Loucy (cell line): ENCODE results near the gene LACTBL1.

Source experiments
- CTCF ChIP-seq: fragments of 200-600 bp; sonication (generic); conservative IDR thresholded peaks from 2 replicates; pipeline ENCODE4 v1.5.1; 2014; ENCODE audit warnings: mild to moderate bottlenecking, antibody characterized with exemption, low read length
- EZH2phosphoT487 ChIP-seq: fragments of 200-600 bp; IDR thresholded peaks from 2 replicates; pipeline ENCODE4 v1.6.1; 2018; ENCODE audit warnings: antibody characterized with exemption, mild to moderate bottlenecking, moderate library complexity, borderline replicate concordance

GRCh38 chr1:23019094-23019862 is 46.6 kb upstream of the LACTBL1 start, which contains the start of gene KDM1A:
- TF ChIP-seq CTCF = no peak; the same call in 1 of the 2 replicates
- no peak for TF ChIP-seq EZH2phosphoT487
